GM19395 (cell line): ENCODE results near the gene TMUB1.
"Not testable (repeated sequence)": the region's sequence is repeated elsewhere in the genome, so short reads cannot be mapped to it uniquely, and the experiment has no call there.

Source experiments
- ATAC-seq: cut with Tn5 transposase; IDR thresholded peaks from one replicate; pipeline ENCODE4 v1.9.1; 2021; ENCODE audit warnings: mild to moderate bottlenecking, moderate library complexity; ENCODE audit not compliant: unreplicated experiment

The TMUB1 gene

DNA sequence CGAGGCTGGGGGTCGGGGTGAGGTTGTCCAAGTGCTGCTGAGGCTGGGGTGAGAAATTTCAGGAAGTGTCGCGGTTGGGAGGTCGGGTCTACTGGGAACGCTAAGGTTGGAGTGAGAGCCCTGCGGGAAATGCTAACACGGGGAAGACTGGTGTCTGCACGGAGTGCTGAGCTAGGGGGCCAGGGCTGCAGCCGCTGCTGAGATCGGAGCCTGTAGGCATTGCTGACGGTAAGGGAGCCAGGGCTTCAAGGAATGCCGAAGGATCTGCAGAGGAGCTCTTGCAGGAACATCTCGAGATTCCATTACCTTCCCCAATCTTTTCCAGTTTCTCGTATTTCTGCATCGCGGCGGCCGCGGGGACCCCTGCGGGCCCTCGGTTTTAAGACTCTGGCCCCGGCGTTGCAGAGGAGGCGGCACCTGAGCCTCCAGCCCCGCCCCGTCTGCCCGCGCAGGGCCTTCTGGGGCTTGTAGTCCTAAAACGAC, 25.7 kb downstream of the TMUB1 start, which contains the start of gene CDK5:
Gene CDK5, minus strand, starts transcription at position 392 of the 483 bp plus-strand sequence. Its CDS starts 49 bp downstream, at position 343.
- ATAC-seq, result peak; percentile 28

DNA sequence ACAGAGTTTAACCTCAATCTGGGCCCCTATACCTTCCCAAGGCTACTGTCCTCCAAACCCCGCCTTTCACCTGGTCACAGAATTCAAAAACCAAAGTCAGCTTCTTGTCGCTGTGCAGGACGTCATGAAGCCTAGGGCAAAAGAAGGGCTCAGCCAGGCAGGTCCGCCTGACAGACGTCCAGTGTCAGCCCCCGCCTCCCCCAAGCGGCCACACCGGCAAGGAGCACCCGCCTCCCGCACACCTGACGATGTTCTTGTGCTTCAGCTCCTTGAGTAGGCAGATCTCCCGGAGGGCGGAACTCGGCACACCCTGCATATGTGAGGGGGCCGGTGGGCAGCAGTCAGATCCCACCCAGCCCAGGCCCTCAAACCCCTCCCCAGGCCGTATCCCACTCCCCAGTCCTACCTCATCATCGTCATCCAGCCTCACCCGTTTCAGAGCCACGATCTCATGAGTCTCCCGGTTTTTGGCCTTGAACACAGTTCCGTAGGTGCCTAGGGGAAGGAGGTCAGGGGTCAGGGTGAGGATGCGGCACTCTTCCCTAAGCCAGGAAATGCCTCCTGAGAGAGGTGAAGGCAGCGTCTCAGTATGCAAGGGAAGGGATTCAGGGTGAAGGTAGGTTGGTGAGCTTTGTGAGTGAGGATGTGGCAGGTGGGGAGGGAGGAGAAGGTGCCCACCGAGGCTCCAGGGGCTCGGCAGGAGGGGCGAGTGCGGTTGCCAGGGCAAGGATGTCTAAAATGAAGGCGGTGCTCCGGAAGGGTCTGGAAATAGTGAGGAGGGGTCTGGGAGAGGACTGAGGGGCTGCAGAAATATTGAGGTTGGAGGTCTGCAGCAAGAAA, 26.4 kb downstream of the TMUB1 start:
- no peak for ATAC-seq

DNA sequence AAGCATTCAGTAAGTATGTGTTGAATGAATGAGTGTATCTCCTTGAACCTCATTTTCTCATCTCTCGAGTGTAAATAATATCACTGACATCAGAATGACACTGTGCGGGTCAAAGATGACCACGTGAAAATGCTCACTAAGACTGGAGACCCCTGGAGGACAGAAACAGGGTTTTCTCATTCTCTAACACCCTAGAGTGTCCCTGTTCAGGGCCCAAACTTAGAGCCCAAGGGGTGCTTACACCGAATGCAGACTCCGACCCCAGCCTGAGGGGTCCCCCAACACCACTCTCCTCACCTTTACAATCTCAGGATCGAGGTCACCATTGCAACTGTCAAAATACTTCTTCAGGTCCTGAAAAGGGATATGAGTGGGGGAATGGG, 27.0 kb downstream of the TMUB1 start:
- ATAC-seq, result no peak

DNA sequence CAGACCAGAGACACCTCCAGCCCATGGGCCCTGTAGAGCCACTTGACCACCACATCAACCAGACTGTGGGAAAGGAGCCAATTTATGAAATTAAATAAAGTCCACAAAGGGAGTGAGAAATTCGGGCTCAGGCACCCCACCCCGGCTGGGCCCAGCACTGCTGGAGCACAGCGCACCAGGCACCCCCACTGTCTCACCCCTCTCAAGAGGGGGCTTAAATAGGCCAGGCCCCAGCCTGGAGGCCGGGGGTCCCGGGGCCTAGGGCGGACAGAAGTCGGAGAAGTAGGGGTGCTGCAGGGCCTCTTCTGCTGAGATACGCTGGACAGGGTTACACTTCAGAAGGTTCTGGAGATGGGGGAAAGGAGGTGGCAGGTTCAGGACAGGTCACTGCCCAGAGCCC, 29.5 kb downstream of the TMUB1 start:
- ATAC-seq, result no peak

- ATAC-seq, result no peak
These were observed 30.2 kb downstream of the TMUB1 start for GRCh38 chr7:151053096-151053495.

- no peak for ATAC-seq
These were observed 32.2 kb downstream of the TMUB1 start for GRCh38 chr7:151051108-151051507.

- no peak for ATAC-seq
These were observed 34.3 kb downstream of the TMUB1 start for GRCh38 chr7:151048911-151049463.

DNA sequence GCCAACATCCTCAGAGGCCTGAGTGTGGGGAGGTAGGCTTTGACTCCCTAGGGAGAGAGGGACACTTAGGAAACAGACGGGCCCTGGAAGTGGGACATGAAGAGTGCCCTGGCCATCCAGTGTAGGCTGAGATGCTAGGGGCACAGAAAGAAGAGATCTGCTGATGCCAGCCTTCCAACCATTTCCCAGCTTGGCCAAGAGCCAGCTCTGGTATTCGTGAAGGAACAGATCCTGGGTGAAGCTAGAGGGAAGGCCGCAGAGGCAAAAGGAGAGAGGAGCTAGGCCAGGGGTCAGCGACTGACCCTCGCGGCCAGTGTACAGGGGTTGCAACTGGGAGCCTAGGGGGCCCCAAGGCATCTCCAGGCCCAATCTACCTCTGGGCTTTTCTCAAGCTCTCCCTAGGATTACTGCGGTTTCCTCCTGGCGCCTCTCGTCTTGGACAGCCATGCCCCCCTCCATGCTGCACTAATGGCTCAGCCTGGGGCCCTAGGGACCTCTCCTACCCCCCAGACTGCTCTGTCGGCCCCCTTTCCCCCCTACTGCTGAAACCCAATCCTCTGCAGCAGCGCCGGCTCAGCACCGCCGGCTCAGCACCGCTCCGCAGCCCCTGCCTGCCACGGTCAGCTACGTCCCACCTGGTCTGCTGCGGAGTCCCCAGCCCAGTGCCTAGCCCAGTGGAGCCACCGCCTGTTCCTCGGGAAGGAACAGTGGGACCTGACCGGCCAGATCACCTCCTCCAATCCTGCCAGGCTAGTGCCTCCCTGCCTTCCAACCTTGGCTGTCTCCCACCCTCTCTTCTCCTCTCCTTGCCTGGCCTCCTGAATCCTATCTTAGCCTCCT, 35.1 kb downstream of the TMUB1 start, which contains the start of gene ASIC3:
Gene ASIC3, plus strand, starts transcription at position 556 of the 840 bp plus-strand sequence. CDS start 355 bp downstream, outside the sequence.
- no peak for ATAC-seq

GRCh38 chr7:151046603-151047573, 36.4 kb downstream of the TMUB1 start:
- ATAC-seq, result no peak

DNA sequence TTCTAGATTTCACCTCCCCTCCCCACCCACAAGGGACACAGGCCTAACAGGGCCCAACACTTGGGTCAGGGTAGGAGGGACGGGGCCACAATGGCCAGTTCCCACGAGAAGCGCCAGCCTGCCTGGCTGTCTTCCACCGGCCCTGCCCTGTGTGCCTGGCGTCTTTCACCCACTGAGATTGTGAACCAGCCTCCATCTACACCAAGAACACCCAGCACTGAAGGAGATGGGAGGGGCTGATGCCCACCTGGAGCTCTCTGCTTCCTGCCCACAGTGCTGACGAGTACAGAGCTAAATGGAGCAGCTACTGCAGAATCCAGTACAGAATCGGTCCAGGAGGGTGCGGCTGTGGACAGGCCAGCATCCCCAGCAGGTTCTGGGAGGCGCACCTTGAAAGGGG, 37.3 kb downstream of the TMUB1 start:
- ATAC-seq, result no peak

DNA sequence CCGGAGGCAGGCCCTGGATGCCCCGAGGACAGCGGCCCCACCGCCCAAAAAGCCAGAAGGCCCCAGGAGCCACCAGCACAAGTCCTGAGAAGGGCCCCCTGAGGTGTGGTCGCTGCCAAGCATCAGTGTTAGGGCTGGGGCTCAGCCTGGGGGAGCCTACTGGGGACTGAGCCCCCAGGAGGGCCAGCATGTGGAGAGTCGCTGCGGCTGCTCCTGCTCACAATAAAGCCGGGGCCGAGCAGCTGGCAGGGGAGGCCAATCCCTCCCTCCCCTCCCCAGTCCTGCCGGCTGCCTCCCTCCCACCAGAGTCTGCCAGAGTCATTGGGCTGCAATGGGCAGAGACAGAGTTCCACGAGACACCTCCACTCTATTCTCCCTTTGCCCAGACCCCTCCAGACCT, 38.0 kb downstream of the TMUB1 start:
- ATAC-seq, result no peak

- no peak for ATAC-seq
These were observed 39.3 kb downstream of the TMUB1 start for GRCh38 chr7:151043959-151044358.

GRCh38 chr7:151043449-151043848, 39.8 kb downstream of the TMUB1 start:
- not testable (repeated sequence) for ATAC-seq

GRCh38 chr7:151040616-151041375, 42.5 kb downstream of the TMUB1 start:
- ATAC-seq, result no peak

- ATAC-seq, result no peak
These were observed 43.3 kb downstream of the TMUB1 start for GRCh38 chr7:151039850-151040548.

DNA sequence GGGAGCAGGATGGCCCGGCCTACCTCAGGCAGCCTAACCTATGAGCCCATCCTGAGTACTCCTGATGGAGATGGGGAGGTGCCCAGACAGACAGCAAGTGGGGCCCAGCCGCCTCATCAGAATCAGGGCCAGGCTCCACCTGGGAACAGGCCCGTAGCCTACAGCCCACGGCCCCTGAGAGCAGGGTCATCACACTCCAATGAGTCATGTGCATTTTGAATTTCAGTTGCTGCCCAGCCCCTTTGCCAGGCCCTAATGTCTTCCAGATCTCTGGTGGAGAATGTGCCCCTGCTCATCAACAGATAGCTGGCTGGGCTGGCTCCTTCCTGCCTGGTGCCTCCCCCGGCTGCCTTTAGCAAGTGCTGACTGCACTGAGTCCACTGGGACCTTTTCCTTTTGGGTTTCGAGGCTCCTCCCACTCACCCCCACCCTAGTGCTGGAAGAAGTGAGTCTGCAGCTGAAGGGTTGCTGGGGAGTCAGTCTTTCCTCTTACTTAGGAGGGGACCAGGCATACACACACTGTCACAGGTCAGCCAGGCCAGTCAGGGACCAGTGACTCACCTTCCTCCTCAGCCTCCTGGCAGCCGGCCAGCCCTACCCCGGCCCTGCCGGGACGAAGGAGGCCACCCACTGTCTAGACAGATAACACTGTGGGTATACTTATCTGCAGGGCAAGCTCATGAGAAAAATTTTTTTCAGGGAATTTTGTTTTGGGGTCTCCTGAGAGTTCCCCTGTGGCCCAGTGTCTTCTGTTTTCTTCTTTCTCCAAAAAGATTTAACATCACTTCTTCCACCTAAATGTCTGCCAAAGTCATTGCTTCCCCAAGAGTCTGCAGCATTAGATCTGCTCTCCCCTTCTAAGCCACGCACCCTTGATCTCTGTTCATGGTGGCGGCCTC, 44.1 kb downstream of the TMUB1 start:
- ATAC-seq, result no peak

DNA sequence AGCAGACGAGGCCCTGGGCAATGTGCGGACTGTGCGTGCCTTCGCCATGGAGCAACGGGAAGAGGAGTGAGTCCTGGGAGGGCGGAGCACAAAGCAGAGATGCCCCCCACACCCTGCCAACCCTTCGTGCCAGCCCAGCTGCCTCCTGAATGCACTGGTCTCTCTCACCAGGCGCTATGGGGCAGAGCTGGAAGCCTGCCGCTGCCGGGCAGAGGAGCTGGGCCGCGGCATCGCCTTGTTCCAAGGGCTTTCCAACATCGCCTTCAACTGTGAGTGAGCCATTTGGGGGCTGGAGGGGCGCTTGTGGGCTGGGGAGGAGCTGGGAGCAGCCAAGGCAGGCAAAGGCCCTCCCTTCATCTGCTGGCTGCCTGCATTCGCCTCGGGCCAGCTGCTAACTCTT, 47.4 kb downstream of the TMUB1 start:
- ATAC-seq, result no peak
